ENCODE measurements around the gene SH3BP5.

Gene SH3BP5

GRCh38 chr3:15324379-15324808 is 8.0 kb downstream of the SH3BP5 start:
- no peak for DNase-seq

- no peak for DNase-seq
Observed at GRCh38 chr3:15323063-15323462, 9.3 kb downstream of the SH3BP5 start.

- no peak for DNase-seq
Observed at GRCh38 chr3:15321349-15321748, 11.0 kb downstream of the SH3BP5 start.

- DNase-seq: no peak
Observed at GRCh38 chr3:15319575-15319974, 12.8 kb downstream of the SH3BP5 start.

GRCh38 chr3:15319136-15319535 is 13.2 kb downstream of the SH3BP5 start:
- DNase-seq: no peak

GRCh38 chr3:15318661-15319060 is 13.7 kb downstream of the SH3BP5 start:
- DNase-seq: no peak

- no peak for DNase-seq
Observed at GRCh38 chr3:15316998-15317435, 15.4 kb downstream of the SH3BP5 start.

GRCh38 chr3:15315003-15315402 is 17.4 kb downstream of the SH3BP5 start:
- peak; percentile 47 to 72 for DNase-seq

- DNase-seq: no peak
Observed at GRCh38 chr3:15314276-15314675, 18.1 kb downstream of the SH3BP5 start.

- DNase-seq: no peak
Observed at GRCh38 chr3:15313461-15313860, 18.9 kb downstream of the SH3BP5 start.

- no peak for DNase-seq
Observed at GRCh38 chr3:15312550-15312949, 19.8 kb downstream of the SH3BP5 start.

GRCh38 chr3:15310491-15311370 is 21.7 kb downstream of the SH3BP5 start:
- DNase-seq: no peak

GRCh38 chr3:15309662-15310335 is 22.6 kb downstream of the SH3BP5 start:
- no peak for DNase-seq

- no peak for DNase-seq
Observed at GRCh38 chr3:15307580-15307979, 24.8 kb downstream of the SH3BP5 start.

- DNase-seq: no peak
Observed at GRCh38 chr3:15306979-15307359, 25.4 kb downstream of the SH3BP5 start.

- no peak for DNase-seq
Observed at GRCh38 chr3:15305359-15305844, 27.0 kb downstream of the SH3BP5 start.

- no peak for DNase-seq
Observed at GRCh38 chr3:15303728-15304127, 28.7 kb downstream of the SH3BP5 start.

- no peak for DNase-seq
Observed at GRCh38 chr3:15303216-15303615, 29.2 kb downstream of the SH3BP5 start.

GRCh38 chr3:15301761-15302160 is 30.6 kb downstream of the SH3BP5 start:
- DNase-seq: no peak

- peak; percentile 73 to 88 for DNase-seq
Observed at GRCh38 chr3:15300323-15301078, 31.9 kb downstream of the SH3BP5 start.

- no peak for DNase-seq
Observed at GRCh38 chr3:15299036-15299435, 33.4 kb downstream of the SH3BP5 start.

- DNase-seq: no peak
Observed at GRCh38 chr3:15298504-15298903, 33.9 kb downstream of the SH3BP5 start.

All from inflammatory macrophage treated with lipopolysaccharide for 1 hour (primary cell).